Mucosa of descending colon (tissue), 3 donors: ENCODE measurements around the gene ACE. TPM values are rescaled to one million over a fixed set of nuclear protein-coding genes. Genes with fewer than 3 reads are reported as not detected.

ENCODE experiments used
- ATAC-seq: fragments of 200-7000 bp; cut with Tn5 transposase; one replicate; pipeline ENCODE4 v1.9.1; 2020; ENCODE audit warnings: mild to moderate bottlenecking, moderate library complexity
- DNase-seq, 3 donors: peaks; one replicate each; pipeline ENCODE4 v3.0.0-alpha.2; 2020
- H3K36me3 ChIP-seq: fragments of 200-600 bp; one replicate; pipeline ENCODE4 v1.8.0; 2021; ENCODE audit warnings: low read depth, mild to moderate bottlenecking
- H3K4me1 ChIP-seq: fragments of 200-600 bp; one replicate; pipeline ENCODE4 v1.8.0; 2021; ENCODE audit warnings: low read depth, mild to moderate bottlenecking
- H3K4me3 ChIP-seq: fragments of 200-600 bp; one replicate; pipeline ENCODE4 v1.8.0; 2021; ENCODE audit warnings: mild to moderate bottlenecking
- H3K9me3 ChIP-seq: fragments of 200-600 bp; one replicate; pipeline ENCODE4 v1.8.0; 2021; ENCODE audit warnings: mild to moderate bottlenecking
- CTCF ChIP-seq: fragments of 200-600 bp; IDR thresholded peaks from one replicate; pipeline ENCODE4 v1.8.0; 2022; ENCODE audit warnings: antibody characterized with exemption, mild to moderate bottlenecking
- intact Hi-C, 2 donors: fragments of 100-400 bp; cut with DNase I in 1 of 2; cut with micrococcal nuclease in 1 of 2; formaldehyde crosslinking; loops; one replicate each; pipeline versions ENCODE4 v1.11.0 to v1.11.1; 2022; cut with DNase I, micrococcal nuclease
- long read RNA-seq, 2 donors: library from polyadenylated mRNA; unstranded; transcript quantifications; one replicate each; pipeline ENCODE4 v2.0.0, GENCODE V29; 2019 to 2021
- total RNA-seq, 3 donors: library from RNA; stranded (reverse); fragmentation: NEBNext Ultra II Directional in 2 of 3; extraction: Animal tissue kit (Norgen Biotek cat#: 25700) in 2 of 3; gene quantifications; one replicate each; pipeline versions ENCODE4 v1.2.1 to v1.2.4, GENCODE V29; 2021 to 2023
- donor health status: DM: no; HTN: no; CAD: no; lungs with moderate emphysema.
- donor health status: DM: no; HTN: no; CAD: no.
- donor health status: DM: no; HTN: yes; CAD: no.

Gene ACE
- total RNA-seq = 10 to 100 TPM; 16.0 to 24.6 (median 23.0) TPM
- long read RNA-seq, donor 1, full-length matches to known transcripts = 3 of 10 reads
- long read RNA-seq, donor 1, partial matches to known transcripts = 4 of 10 reads
- long read RNA-seq, donor 1, other reads (novel, unspliced or antisense) = 3 of 10 reads
- long read RNA-seq, donor 2, full-length matches to known transcripts = 1 of 1 reads
- long read RNA-seq, donor 2, partial matches to known transcripts = 0 of 1 reads
- long read RNA-seq, donor 2, other reads (novel, unspliced or antisense) = 0 of 1 reads

- intact Hi-C loops = loop anchor here (5.0 kb wide), 1 partner anchor 50 kb away; no protein-coding TSS in a partner anchor
- DNase-seq (peak; percentile 75 to 90 (median 80)), ATAC-seq (peak; percentile 82)
- no peak for TF ChIP-seq CTCF
- Histone ChIP-seq H3K36me3 (no peaks in the 10 kb centered on the region), H3K4me1 (peaks cover 29% of the 10 kb centered on the region), H3K9me3 (no peaks in the 10 kb centered on the region), H3K4me3 (peak within 1 kb of the TSS; percentile 14)
Measured at GRCh38 chr17:63476854-63477479, at the start of gene ACE. TSS of gene ACE (plus strand) at chr17:63477061. CDS start at chr17:63477095, 34 bp downstream.

- Histone ChIP-seq H3K4me1 (peaks cover 30% of the 10 kb centered on the region), H3K4me3 (no peak overlapping the region), H3K9me3 (no peaks in the 10 kb centered on the region), H3K36me3 (no peaks in the 10 kb centered on the region)
- no peak for ATAC-seq
- intact Hi-C loops = loop anchor here (5.0 kb wide), 2 partner anchors 48 to 178 kb away; partner anchors contain the start of gene ACE (in 2 of the 2)
- TF ChIP-seq CTCF = no peak
- DNase-seq = peak in 1 of 3 donors; percentile 3
Measured at GRCh38 chr17:63429766-63430165, 47.1 kb upstream of the ACE start.

GRCh38 chr17:63430223-63430622 lies 46.6 kb upstream of the ACE start:
- no peak for ATAC-seq
- no peak for TF ChIP-seq CTCF
- H3K4me1 ChIP-seq = peaks cover 35% of the 10 kb centered on the region

GRCh38 chr17:63431618-63431938 lies 45.3 kb upstream of the ACE start:
- TF ChIP-seq CTCF = no peak
- Histone ChIP-seq H3K36me3 (no peaks in the 10 kb centered on the region), H3K4me3 (no peak overlapping the region), H3K9me3 (no peaks in the 10 kb centered on the region), H3K4me1 (peaks cover 39% of the 10 kb centered on the region)
- ATAC-seq = no peak
- DNase-seq = peak in 1 of 3 donors; percentile 20
- intact Hi-C loops = no loop called here

More at GRCh38 chr17:63430223-63430622, 46.6 kb upstream of the ACE start:
- no peaks in the 10 kb centered on the region for H3K36me3 ChIP-seq
- intact Hi-C loops = no loop called here
- DNase-seq = peak in 1 of 3 donors; percentile 18
- H3K9me3 ChIP-seq = no peaks in the 10 kb centered on the region
- no peak overlapping the region for H3K4me3 ChIP-seq

GRCh38 chr17:63431939-63432804 lies 44.7 kb upstream of the ACE start:
- no peak overlapping the region for H3K4me3 ChIP-seq
- peak in 2 of 3 donors; percentile 55 to 59 for DNase-seq
- no peaks in the 10 kb centered on the region for H3K36me3 ChIP-seq
- peaks cover 39% of the 10 kb centered on the region for H3K4me1 ChIP-seq
- intact Hi-C loops = no loop called here
- peak; percentile 77 for ATAC-seq
- TF ChIP-seq CTCF = no peak
- no peaks in the 10 kb centered on the region for H3K9me3 ChIP-seq
